Hippocampal formation (tissue), 2 donors: ENCODE data around the gene SSBP2.
A peak's percentile ranks its signal among the peaks of the same experiment; 100 is the strongest.
"Not testable (repeated sequence)": the region's sequence is repeated elsewhere in the genome, so short reads cannot be mapped to it uniquely, and the experiment has no call there.

Source experiments
- DNase-seq, 2 donors: peaks; one replicate each; lab custom pipeline; 2025; lab: John Stamatoyannopoulos, UW

Gene SSBP2

DNA sequence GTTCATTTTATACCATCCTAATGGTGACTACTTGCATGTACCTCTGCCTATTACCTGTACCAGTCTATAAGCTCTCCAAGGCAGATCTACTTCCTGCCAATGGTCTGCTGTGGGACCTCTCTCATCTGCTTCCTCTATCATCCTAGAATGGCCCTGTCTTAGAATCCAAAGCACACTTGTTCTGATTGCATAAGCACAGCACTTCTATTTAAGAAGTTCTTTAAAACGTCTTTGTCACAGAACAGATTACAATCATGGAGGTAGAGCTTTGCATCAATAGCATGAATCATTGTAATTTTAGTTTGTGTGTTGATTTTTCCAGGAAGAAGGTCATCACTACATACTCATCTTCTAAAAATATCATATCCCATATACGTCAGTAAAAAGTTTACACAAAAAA, 225.2 kb downstream of the SSBP2 start:
- DNase-seq, result no peak

- no peak for DNase-seq
Observed at GRCh38 chr5:81524015-81524414, 226.9 kb downstream of the SSBP2 start.

DNA sequence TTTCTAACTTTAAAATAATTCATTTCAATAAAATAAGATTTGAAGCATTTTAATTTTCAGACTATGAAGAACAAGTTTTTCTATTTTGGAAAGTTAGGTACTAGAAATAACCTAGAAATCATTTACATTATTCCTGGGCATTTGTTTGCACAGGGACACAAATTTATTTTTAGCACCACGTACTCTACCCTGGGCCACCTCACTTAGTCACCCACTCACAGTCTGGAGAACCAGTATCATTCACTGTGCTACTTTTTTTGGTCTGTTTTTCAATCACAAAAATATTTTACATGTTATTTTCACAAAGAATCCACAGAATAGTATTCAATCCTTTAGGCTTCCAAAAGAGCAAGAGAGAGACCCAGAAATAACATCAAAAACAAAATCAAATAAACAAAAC, 228.3 kb downstream of the SSBP2 start:
- no peak for DNase-seq

- DNase-seq, result no peak
Observed at GRCh38 chr5:81520769-81521168, 230.1 kb downstream of the SSBP2 start.

DNA sequence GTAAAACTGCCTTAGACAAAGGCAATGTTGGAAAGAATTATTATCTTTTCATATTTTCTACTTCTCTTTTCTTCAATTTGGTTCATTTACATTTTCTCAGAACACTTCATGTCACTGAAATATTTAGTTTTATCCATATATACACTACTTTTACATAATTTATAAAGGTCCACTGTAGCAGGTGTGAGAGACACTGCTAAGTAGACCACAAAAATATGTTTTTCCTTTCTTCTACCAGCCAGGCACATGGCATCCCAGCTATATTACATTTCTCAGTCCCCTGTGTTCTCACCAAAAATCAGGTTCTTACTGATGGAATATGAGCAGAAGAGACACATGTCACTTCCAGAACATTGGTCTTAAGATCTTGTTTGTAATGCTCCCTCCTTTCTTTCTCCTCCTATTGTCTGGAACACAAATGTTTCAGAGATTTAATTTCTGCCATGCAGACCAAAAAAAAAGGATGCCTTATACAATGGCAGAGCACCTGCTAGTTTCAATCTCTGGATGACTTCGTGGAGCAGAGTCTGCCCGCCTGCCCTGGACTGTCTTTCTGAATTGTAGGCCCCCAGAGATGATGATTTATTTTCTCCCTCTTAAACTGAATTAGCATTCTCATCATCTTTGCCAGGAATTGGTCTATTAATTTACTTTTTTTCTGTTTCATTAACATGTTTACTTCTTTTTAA, 231.5 kb downstream of the SSBP2 start:
- no peak for DNase-seq

- DNase-seq, result no peak
Observed at GRCh38 chr5:81517462-81517861, 233.4 kb downstream of the SSBP2 start.

DNA sequence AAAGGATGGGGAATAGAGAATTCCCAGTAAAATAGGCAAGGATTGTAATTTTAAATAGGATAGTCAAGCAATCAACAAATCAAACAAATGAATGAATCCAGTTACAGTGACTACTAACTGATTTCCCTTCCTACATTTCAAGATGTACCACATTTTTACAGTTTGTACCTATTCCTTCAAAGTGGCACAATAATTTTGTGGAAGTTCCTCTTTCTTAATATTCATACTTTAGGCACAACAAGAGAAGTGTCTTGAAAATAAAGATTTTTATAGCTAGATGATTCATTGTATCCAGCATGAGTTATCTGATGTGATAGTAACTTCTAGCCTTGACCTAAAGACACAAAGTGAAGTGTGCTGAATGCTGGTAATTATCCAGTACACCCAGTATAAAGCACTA, 234.8 kb downstream of the SSBP2 start:
- no peak for DNase-seq

DNA sequence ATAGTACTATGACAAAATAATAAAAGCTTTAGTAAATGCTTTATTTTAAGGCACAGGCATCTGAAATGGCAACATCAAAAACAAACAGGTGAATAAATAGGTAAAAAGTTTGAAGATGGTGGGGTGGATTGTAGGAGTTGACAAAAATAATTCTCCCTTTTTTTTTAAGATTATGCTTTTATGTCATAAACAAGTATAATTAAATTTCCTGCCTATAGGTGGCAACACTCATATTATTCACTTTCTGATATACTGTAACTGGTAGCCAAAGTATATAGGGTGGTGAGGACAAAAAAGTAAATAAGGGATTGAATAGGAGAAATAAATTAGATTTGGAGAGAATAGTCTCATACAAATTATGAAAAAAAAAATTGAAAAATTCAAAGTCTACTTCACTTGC, 236.9 kb downstream of the SSBP2 start:
- DNase-seq, result no peak

GRCh38 chr5:81513473-81513872, 237.4 kb downstream of the SSBP2 start:
- DNase-seq, result no peak

- peak; percentile 57 to 94 for DNase-seq
Observed at GRCh38 chr5:81506900-81507588, 243.9 kb downstream of the SSBP2 start.

DNA sequence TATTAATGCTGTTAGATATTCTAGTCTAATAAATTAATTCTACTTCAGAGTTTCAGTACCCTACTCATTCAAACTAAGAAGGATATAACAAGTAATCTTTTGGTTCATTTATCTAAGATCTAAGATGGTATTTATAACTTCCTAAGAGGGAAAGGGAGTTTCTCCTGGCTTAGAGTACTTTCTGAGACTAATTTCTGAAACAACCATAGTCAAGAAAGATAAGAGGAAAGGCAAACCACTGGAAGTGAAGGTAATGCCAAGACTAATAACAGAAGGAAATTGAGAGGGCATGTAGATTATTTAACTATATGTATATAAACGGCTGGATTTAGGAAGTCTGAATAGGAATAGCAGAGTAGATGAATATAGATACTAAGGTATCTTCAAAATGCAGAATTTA, 244.5 kb downstream of the SSBP2 start:
- DNase-seq, result no peak

DNA sequence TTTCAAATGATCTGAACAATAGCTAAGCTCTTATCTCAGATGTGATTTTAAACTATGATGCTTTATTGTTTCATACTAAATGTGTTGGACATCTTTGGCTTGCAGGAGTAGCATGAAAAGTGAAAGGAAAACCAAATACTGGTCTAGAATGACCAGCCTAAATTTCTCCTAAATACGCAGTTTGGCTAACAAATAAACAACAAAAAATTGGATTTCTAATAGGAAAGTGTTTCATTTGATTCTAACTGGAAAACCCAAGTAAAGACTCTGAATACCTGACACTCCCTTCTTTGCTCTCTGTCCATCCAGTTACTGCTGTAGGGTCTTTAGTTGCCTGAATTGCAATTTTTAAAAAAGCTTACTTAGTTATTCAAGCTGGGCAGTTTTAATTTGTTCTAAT, 245.2 kb downstream of the SSBP2 start:
- DNase-seq, result peak in 1 of 2 donors; percentile 32

DNA sequence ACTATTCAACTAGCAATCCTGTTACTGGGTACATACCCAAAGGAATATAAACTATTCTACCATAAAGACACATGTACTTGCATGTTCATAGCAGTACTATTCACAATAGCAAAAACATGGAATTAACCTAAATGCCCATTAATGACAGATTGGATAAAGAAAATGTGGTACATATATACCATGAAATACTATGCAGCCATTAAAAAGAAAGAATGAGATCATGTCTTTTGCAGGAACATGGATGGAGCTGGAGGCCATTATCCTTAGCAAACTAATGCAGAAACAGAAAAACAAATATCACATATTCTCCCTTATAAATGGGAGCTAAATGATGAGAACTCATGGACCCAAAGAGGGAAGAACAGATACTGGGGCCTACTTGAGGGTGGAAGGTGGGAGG, 247.3 kb downstream of the SSBP2 start:
- DNase-seq, result not testable (repeated sequence)

- DNase-seq, result no peak
Observed at GRCh38 chr5:81495286-81495685, 255.6 kb downstream of the SSBP2 start.

DNA sequence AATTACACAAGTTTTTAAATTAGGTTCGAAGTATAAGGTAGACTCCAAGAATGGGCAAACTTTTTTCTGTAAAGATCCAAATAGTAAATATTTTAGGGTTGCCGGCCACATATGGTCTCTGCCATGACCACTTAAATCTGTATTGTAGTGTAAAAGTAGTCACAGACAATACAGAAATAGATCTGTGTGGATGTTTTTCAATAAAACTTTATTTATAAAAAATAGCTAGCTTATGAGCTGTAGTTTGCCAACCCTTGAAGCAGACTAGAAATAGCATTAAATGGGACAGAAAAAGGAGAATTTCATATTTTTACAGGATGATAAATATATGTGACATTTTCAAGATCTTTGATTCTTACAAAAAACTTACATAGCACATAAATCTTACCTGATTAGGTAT, 262.0 kb downstream of the SSBP2 start:
- DNase-seq, result no peak

DNA sequence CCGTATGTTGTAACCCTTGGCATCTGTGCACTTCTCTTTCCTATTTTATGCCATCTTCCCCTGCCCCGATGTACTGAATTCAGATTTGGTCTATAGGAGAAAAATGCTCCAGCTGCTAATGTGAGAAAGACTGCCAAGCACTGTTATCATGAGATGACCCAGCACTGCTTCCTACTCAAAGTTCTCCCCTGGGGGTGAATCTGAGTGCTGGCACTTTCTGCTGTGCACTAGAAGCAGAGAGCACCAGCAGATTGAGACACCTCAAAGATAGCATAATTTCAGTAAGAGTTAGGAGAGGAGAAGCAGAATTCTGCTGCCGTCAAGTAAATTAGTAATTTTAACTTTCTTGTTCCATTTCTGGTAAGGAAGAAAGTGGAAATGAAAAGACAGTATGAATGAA, 264.2 kb downstream of the SSBP2 start:
- DNase-seq, result no peak

DNA sequence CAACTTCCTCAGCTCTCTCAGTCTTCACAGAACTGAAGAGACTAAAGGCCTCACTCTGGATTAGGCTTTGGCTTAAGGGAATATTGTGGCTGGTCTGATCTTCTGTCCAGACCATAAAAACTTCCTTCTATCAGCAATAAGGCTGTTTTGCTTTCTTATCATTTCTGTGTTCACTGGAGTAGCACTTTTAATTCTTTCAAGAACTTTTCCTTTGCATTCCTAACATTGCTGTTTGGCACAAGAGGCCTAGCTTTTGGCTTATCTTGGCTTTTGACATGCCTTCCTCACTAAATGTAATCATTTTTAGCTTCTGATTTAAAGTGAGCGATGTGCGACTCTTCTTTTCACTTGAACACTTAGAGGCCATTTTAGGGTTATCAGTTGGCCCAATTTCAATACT, 268.3 kb downstream of the SSBP2 start:
- no peak for DNase-seq

DNA sequence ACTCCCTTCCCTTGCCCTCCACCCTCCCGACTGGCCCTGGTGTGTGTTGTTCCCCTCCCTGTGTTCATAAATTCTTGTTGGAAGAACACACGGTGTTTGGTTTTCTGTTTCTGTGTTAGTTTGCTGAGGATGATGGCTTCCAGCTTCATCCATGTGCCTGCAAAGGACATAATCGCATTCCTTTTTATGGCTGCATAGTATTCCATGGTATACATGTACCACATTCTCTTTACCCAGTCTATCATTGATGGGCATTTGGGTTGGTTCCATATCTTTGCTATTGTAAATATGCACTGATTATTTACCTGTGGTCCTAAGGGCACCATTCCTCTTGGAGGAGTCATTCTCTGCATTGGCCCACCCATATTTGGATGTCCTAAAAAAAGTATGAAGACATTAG, 277.5 kb downstream of the SSBP2 start:
- DNase-seq, result not testable (repeated sequence)

- no peak for DNase-seq
Observed at GRCh38 chr5:81469676-81470075, 281.2 kb downstream of the SSBP2 start.

DNA sequence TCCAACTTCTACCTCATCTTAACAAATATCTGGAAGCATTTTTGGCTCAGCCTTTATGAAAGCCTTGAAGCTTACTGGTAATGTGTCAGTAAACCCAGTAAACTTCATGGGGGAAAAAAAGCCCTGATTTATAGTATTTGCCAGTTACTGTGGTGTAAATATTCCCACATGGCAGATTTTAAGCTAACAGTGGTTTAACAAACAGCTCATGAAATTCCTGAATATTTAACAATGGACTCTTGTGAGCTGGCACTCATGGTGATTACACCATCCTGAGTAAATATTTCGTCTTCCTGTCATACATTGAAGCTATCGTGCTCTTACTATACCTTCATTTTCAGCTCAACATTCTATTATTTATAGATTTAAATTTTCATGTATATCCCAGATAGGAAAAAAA, 300.0 kb downstream of the SSBP2 start:
- DNase-seq, result no peak

- no peak for DNase-seq
Observed at GRCh38 chr5:81435023-81435422, 315.9 kb downstream of the SSBP2 start.

DNA sequence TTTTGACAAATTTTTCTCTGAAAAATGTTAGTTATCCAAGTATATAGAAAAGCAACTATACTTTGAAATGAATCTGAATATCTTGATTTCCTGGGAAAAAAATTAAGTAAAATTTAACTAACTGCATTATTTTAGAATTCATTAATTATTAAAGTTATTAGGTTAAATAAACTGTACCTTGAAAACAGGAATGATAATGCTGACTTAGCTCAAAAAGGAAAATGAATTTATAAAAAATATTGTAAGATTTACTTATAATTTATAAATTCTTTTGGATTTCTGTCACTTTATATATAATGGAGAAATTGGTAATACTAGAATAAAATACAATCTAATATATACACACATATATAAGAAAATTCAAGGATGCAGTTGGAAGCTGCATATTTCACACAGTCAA, 320.9 kb downstream of the SSBP2 start:
- no peak for DNase-seq

DNA sequence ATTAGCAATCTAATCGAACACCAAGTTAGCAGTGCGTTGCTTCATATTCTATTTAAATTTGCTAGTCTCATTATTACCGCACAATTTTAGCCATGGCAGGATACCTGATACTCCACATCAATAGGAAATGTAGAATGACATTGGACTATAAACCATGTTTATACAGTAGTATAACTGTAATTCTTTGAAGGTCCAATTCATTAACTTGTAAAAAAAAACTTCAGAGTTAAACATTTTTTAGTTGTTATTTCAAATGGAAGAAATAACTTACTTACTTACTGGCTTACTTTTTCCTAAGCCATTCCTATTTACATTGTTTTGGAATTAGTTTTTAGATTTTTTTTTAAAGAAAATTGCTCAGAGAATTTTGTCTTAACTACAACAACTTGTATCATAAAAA, 321.5 kb downstream of the SSBP2 start:
- no peak for DNase-seq

DNA sequence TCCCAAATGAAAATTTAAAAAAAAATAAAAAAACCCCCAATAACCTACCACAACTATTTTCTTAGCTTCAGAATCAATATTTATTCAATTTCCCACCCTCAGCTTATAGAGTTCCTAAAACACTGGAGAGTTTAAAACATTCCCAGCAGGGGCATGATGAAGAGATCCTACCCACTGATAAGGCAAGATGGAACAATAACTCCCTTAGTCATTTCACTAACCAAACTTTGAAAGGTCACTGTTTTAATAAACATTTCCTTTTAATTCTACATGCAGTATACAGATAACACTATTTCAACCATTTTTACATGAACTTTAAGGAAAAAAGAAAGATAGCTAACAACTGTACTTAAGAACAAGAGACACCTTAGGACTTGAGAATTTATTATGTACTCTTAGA, 322.0 kb downstream of the SSBP2 start:
- no peak for DNase-seq
